GM21447 (cell line): ENCODE data around the gene NUP155.
"Not testable (repeated sequence)": the region's sequence is repeated elsewhere in the genome, so short reads cannot be mapped to it uniquely, and the experiment has no call there.

Experiments
- ATAC-seq: cut with Tn5 transposase; IDR thresholded peaks from one replicate; pipeline ENCODE4 v1.9.1; 2021; ENCODE audit not compliant: unreplicated experiment

NUP155 gene

GRCh38 chr5:37370864-37371726 is at the start of gene NUP155:
Gene NUP155, minus strand, starts transcription at chr5:37371106. Its CDS starts 129 bp downstream, at chr5:37370977.
- ATAC-seq = peak; percentile 96

GRCh38 chr5:37417347-37417746 is 46.4 kb upstream of the NUP155 start:
- no peak for ATAC-seq

GRCh38 chr5:37415456-37415855 is 44.5 kb upstream of the NUP155 start:
- ATAC-seq = not testable (repeated sequence)

GRCh38 chr5:37412515-37412914 is 41.6 kb upstream of the NUP155 start:
- ATAC-seq = no peak

GRCh38 chr5:37400501-37400900 is 29.6 kb upstream of the NUP155 start:
- ATAC-seq = no peak

- no peak for ATAC-seq
Measured at GRCh38 chr5:37396352-37396751, 25.4 kb upstream of the NUP155 start.

GRCh38 chr5:37391591-37391990 is 20.7 kb upstream of the NUP155 start:
- no peak for ATAC-seq

GRCh38 chr5:37379100-37379628 is 8.3 kb upstream of the NUP155 start, which contains the start of gene WDR70:
Gene WDR70, plus strand, starts transcription at chr5:37379318. Its CDS starts 50 bp downstream, at chr5:37379368.
- peak; percentile 98 for ATAC-seq

- not testable (repeated sequence) for ATAC-seq
Measured at GRCh38 chr5:37378066-37378465, 7.2 kb upstream of the NUP155 start.

GRCh38 chr5:37375091-37375490 is 4.2 kb upstream of the NUP155 start:
- no peak for ATAC-seq

GRCh38 chr5:37370550-37370863 is 399 bp downstream of the NUP155 start:
- no peak for ATAC-seq

GRCh38 chr5:37355161-37355560 is 15.7 kb downstream of the NUP155 start:
- ATAC-seq = no peak

- ATAC-seq = not testable (repeated sequence)
Measured at GRCh38 chr5:37342741-37343140, 28.2 kb downstream of the NUP155 start.

- not testable (repeated sequence) for ATAC-seq
Measured at GRCh38 chr5:37334754-37335153, 36.2 kb downstream of the NUP155 start.

GRCh38 chr5:37326536-37326935 is 44.4 kb downstream of the NUP155 start:
- no peak for ATAC-seq

GRCh38 chr5:37323607-37324006 is 47.3 kb downstream of the NUP155 start:
- no peak for ATAC-seq

- no peak for ATAC-seq
Measured at GRCh38 chr5:37319037-37319782, 51.7 kb downstream of the NUP155 start.

GRCh38 chr5:37316027-37316426 is 54.9 kb downstream of the NUP155 start:
- ATAC-seq = no peak

GRCh38 chr5:37310360-37310759 is 60.5 kb downstream of the NUP155 start:
- no peak for ATAC-seq

GRCh38 chr5:37308793-37309192 is 62.1 kb downstream of the NUP155 start:
- ATAC-seq = no peak

- ATAC-seq = no peak
Measured at GRCh38 chr5:37304888-37305287, 66.0 kb downstream of the NUP155 start.

GRCh38 chr5:37296313-37296712 is 74.6 kb downstream of the NUP155 start:
- ATAC-seq = not testable (repeated sequence)
